GM21619 (cell line): ENCODE data around the gene ARMC2.
A peak's percentile ranks its signal among the peaks of the same experiment; 100 is the strongest.
"Not testable (repeated sequence)": the region's sequence is repeated elsewhere in the genome, so short reads cannot be mapped to it uniquely, and the experiment has no call there.

Experiments
- ATAC-seq: cut with Tn5 transposase; IDR thresholded peaks from one replicate; pipeline ENCODE4 v1.9.1; 2021; ENCODE audit not compliant: unreplicated experiment

ARMC2 gene

DNA sequence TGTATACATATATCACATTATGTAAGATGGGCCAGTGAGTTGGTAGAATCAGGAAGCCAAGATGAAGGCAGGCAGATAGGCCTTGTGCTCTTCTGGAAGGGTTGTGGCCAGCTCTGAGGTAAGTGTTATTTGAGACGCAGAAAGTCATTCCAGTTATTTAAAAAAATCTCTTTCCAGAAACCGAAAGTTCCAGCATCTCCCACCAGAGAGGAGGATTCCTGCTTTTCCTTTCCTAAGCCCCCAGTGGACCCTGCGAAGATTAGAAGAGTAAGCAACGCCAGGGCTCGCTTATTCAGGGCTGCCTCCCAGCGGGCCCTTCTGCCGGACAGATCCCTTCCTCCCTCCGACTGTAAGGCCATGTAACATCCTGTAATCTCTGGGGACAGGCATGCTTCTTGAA, 20.4 kb downstream of the ARMC2 start:
- ATAC-seq = no peak

DNA sequence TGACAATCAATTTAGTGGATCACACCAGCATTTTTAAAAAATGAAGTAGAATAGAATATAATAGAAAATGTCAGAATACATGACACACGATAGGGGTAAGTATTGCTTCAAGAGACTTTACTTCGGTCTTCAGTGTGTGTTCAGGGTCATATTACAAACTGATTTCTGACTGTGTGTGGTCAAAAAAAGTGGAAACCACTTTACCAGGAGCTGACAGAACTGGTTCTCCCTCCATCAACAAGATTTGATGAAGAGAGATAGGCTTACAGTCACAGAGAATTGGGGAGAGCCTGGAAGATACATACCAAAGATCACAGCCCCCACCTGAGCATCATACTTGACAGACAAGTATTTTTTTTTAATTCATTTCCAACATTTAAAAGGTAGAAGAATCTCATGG, 21.7 kb downstream of the ARMC2 start:
- ATAC-seq = no peak

DNA sequence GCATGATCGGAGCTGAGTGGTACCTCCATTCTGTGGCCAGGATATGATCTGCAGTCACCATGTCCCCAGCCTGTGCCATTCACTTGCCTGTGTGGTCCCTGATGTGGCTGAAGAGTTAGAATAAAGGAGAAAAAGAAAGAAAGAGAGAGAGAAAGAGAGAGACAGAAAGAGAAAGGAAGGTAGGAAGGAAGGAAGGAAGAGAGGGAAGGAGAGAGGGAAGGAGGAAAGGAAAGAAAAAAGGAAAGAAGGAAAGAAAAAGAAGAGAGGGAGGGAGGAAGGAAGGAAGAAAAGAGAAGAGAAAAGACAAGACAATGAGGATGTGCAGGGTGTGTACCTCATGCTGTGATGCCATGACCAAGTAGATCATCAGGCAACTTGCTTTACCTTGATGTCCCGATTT, 22.1 kb downstream of the ARMC2 start:
- ATAC-seq = no peak

DNA sequence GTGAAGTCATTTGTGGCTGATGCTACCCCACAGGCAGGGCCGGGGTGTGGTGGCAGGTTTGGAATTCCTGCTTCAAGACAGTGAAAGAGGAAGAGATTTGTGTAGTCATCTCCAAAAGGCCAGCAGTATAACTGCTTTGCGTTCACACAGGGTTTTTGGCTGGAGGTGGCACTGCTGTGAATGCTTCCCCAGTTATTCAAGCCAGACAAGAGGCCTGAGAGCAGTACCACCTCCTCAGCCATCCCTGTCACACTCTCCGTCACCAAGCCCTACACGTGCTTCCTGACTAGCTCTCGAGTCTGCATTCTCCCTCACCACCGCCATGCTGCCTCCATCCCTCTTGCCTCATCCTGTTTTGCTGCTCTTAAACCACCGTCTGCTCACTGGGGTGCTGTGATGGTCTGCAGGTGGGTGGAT, 23.9 kb downstream of the ARMC2 start:
- no peak for ATAC-seq

DNA sequence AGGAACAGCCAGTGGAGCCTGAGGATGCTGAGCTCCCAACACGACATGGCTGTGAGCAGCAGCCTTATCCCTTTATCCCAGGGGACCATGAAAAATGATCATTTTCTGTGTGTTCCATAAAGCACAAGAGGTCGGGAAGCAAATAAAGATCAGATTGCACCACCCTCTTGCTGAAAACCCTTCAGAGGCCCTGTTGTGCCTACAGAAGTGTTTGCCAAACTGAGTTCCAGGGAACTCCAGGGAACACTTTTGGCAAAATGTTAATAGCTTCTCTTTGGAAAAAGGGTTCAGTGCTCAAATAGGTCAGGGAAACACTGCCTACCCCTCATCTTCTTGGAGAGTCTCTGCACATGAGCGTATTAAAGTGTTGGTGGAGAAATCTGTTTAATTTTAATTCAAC, 24.4 kb downstream of the ARMC2 start:
- ATAC-seq = no peak

DNA sequence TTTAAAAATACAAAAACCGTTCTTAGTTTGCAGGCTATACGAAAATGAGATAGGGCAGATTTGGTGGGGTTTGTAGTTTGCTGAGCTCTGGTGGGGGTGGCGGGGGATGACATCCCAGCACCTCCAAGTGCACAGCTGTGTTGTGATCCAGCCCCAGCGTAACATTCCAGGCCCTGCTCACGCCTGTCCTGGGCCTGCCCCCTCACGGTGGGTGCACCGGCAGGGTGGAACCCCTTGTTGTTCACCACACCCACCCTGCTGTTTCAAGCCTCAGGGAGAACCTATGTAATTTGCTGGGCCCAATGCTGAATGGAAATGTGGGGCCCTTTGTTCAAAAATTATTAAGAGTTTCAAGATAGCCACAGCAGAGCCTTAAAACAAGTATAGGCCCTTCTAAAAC, 25.0 kb downstream of the ARMC2 start:
- ATAC-seq = no peak

DNA sequence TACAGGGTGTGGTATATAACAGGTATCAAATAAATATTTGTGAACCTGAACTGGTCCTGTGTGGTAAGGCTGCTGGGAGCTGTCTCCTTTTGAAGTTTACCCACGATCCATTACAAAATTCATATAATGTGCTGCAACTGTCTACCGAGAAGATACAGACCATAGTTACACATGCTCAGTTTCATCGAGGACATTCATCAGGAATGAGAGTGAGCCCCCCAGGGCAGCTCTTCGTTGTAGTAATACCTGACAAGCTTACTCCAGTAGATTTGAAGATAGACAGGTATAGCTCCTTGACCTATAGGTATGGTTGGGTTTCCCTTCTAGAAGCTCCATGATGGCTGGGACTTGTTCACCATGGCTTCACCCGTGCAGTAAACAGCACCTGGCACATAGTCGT, 25.7 kb downstream of the ARMC2 start:
- no peak for ATAC-seq

DNA sequence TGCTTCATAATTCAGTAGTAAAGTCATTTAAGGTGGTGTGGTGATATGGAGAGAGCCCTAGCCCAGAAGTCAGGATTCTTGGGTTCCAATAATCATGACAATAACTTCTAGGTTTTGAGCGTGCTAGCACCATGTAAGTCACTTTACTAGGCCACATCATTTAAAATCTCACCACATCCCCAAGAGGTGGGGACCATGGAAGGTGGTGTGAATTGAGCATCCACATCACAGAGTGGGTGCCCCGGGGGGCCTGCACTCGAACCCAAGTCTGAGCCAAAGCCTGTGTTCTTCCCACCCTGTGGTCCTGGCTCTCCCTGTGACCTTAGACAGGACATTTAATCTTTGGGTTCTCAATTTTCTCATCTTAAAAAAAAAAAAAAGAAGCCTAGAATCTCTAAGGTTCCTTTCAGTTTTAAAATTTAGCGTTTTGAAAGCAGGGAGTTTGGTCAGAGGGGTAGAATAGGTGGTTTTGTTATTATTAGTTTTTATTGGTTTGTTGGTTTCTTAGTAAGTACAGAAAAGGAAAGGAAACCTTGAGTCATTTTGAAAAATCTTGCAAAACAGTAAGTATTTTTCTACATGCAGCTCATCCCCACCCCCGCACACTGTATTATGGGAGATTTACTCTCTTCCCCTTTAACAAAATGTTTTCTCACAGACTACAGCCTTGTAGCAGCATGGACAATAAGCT, 26.4 kb downstream of the ARMC2 start:
- ATAC-seq = peak; percentile 92

DNA sequence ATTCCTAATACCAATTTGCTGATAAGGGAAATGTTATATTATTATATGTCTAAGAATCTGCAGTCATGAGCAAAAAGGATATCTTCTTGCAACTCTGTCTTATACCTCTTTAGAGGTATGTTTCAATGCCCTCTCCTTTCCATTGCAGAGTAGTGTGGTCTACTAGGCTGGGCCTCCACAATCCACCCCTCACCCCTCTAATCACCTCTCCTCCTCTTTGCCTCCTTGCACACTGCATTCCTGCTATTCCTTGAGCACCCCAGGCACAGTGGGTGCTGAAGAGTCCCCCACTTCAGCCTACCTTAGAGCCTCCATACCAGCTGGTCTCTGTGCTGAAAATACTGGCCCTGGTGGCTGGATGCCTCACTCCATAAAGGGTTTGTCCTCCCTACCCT, 26.9 kb downstream of the ARMC2 start:
- ATAC-seq = peak; percentile 30

DNA sequence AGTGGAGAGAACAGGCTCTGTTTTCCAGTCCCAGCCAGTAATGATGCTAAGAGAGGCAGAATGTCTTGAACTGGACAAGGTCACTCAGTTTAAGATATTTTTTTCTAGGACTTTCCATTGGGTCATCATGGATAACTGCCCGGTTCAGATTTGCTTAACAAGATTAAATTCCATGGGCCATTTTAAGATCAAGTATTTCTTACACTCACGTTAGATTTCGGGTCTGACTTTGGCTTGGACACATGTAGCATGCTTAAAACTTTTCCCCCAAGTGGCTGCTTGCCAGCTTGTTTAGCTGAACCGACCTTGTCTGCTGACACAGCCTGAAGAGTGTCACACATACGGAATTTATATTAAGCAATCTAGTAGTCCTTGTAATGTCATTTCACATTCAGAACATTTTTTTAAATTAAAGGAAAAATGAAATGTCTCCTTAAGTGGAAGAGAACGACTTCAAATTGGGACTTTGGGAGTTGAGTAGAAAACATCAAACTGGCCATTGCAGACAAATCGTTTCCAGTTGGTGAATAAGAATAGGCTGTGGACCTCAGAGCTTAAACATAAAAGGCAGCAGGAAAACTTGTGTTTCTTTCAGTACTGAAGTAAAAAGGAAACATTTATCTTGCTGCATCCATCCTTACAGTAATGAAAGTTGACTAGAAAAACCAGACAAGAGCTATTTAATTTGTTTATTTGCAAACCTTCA, 29.0 kb downstream of the ARMC2 start:
- no peak for ATAC-seq

DNA sequence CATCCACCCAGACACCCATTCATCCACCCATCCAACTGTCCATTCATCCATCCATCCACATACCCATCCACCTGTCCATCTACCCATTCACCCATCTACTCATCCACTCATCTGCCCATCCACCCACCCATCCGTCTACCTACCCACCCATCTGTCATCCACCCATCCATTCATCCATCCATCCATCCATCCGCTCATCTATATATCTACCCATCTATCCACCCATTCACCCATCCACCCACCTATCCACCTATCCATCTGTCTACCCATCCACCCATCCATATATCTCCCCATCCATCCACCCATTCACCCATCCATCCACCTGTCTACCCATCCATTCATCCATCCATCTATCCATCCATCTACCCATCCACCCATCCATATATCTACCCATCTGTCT, 30.7 kb downstream of the ARMC2 start:
- ATAC-seq = no peak

DNA sequence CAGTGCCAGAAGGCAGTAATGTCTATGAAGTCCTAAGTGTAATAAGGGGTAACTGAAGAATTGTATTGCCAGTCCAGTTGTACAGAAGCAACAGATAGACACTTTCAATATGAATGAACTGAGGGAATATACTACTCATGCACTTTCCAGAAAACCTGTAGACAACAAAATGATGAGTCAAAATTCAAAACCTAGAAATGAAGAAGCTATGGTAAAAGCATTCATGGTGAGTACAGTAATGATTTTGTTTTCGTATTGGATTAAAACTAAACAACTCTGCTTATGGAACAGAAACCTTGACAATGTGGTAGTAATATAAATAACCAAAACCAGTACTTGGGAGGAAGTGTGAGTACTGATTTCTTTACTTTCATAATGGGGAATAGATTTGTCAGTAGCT, 35.0 kb downstream of the ARMC2 start:
- peak; percentile 86 for ATAC-seq

DNA sequence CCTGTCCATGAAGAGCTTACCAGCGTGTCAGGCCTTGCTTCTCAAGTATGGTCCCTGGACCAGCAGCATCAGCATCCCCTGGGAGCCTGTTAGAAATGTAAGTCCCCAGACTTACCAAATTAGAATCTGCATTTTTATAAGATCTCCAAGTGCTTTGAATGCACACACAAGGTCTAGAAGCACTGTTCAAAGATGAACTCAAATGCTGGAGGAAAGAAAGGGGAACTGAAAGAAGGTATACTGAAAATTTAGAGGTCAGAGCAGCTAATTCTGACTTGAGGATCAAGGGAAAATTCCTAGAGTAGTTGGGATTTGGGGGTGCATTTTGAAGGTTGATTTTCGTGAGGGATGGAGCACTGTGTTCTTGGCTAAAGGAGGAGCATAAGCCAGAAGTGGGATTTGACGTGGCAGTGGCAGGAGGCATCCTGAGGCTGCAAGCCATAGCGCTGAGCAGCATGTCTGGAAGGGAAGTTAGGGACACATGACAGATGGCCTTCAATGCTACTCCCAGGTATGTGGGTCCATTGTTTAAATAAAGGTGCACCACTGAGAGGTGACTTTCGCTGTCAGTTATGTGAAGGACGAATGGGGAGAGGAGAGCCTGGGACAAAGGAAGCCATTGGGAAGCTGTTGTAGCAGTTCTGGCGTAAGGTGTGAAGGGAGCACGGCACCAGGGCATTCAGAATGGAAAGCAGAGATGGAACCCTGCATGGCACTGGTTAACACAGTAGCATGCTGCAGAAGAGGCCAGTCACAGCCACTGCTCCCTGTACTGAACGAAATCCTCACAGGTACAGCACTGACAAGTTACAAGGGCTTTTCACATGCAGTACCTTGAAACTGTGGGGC, 36.2 kb downstream of the ARMC2 start:
- no peak for ATAC-seq

DNA sequence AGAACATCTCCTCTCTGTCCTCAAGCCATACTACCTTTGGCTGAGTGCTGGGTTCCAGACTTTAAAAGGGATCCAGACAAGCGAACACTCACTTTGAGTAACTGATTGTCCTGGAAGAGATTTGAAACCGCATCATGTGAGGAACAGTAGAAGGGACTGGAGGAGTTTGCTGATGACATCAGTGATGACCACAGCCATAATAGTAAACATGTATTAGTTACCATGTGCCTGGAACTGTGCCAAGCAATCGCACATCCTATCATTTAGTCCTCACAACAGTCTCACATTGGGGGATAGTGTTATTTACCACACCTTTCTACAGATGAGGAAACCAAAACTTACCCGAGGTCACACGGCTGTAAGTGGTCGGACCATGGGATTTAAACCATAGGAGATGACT, 39.8 kb downstream of the ARMC2 start:
- ATAC-seq = no peak

DNA sequence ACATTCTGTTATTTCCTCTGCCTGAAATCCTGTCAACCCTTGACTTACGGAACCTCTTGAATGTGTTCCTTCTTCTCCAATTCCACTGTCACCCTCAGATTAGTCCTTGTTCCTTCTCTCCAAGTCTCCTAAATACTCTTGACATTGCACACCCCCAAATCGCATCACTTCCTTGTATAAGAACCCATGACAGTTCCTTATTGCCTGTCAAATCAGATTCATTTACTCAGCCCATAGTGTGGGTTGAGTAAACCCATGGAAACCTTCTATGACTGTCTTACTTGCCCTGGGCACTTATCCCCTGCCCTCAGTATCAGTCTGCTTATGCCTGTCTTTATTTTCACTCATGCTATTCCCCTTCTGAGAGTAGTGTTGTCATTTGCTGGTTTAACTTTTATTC, 40.5 kb downstream of the ARMC2 start:
- no peak for ATAC-seq

DNA sequence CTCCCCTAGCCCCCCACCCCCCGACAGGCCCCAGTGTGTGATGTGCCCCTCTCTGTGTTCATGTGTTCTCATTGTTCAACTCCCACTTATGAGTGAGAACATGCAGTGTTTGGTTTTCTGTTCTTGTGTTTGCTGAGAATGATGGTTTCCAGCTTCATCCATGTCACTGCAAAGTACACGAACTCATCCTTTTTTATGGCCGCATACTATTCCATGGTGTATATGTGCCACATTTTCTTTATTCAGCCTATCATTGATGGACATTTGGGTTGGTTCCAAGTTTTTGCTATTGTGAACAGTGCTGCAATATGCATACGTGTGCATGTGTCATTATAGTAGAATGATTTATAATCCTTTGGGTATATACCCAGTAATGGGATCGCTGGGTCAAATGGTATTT, 42.7 kb downstream of the ARMC2 start:
- not testable (repeated sequence) for ATAC-seq

DNA sequence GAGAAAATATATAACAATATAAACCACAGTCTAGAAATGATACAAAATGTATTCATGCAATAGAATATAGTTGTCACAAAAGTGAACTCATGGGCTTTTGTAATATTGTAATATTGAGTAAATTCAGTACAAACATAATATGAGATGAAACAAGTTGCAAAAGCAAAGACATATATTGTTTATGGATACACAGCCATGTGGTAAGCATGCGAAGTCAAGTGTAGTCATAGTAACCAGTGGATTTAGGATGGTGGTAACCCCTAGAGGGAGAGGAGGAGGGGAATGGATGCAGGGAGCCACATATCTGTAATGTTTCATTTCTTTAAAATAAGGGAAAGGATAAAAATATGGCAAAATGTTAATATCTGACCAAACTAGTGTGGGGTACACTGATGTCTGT, 47.3 kb downstream of the ARMC2 start:
- no peak for ATAC-seq

DNA sequence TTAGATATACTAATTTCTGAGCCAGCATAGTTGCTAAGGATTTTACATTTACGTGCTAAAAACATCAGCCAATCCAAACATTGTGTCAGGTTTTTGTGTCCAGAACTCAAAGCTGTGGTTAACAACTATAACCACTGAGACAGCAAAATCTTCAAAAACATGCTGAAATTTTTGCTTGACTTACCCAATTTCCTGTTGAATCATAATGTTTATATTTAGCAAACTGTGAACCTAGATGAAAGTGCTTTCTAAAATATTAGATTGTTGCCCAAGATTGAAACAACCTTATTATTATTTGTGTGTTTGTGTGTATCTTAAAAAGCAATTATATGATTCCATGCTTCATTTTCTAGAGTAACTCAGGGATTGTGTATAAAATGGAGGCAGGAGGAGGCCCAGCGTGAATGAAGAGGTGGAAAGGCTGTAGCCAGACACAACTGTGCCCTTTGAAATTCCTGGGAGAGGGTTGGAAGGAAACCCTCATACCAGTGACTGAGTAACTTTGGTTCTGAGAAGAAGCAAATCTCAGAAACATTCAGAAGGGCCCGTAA, 48.0 kb downstream of the ARMC2 start:
- peak; percentile 56 for ATAC-seq

DNA sequence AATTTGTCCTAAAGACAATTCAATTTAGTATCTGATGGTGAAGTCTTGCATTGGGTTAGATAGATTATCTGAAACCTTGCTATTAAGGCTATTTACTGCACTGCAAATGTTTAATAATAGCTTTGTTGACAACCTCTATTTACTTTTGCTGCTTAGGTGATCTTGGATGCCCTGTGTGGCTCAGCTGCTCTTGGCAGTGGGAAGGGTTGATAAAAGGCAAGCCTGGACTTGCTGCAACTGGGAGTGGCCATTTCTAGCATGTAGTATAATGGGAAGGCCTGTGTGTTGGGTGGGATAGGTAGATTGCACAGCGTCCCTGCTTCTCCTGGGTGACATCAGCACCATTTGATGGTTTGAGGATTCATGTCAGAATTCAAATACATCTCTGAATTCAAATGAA, 49.1 kb downstream of the ARMC2 start:
- no peak for ATAC-seq

DNA sequence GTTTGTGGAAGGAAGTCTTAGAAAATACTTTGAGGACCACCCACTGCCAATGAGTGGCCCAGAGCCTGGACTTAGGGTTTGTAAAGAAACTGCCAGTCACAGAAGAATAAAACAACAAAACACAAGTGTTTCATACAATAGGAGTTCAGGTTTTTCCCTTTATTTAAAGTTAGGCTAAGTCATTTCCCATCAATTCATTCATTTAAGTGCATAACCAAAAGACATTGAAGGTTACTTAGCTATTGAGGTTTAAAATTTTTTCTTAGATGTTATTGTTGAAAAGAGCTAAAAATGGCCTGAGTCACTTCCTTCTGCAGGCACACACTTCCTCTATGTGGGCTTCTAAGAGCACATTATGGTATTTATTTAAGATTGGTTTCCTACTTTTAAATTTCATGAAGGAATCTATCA, 54.2 kb downstream of the ARMC2 start:
- ATAC-seq = no peak

DNA sequence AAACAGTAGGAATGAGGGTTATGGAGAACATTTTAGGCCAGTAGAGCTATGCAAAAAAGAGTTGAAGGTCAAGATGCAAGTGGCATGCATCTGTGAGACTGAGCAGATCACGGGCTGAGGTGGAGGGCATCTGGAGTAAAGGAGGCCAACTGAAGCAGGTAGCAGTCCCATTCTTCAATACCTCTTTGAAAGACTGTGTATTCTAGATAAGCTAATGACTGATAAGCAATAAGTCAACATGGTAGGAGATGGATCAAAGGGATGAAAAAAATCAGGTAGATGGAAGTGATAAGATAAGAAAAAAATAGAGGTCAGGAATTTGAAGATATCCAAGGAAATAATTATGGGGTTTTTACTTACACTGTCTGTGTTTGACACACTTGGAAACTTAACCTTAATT, 55.6 kb downstream of the ARMC2 start:
- no peak for ATAC-seq

DNA sequence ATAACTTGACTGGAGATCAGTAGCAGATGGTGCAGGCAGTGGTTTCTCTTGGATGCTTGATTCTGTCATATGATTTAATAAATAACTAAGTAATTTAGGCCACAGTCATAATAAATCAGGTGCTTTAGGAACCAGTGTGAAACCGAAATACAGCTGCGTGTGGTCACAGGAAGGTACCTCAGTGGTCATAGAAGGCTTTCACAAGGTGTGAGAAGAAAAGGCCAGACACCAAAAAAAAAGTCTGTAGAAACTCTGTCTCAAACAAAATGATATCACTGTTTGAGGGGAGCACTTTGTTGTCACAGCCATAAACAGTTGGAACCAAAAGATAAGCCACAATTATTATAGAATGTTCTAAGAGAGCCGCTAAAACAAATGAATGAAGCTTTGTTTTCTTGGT, 56.5 kb downstream of the ARMC2 start:
- peak; percentile 99 for ATAC-seq
